Stimulated activated CD4-positive, alpha-beta T cell treated with anti-CD3 and anti-CD28 coated beads, Interleukin-15, amount 100 ng/mL, for 48 hours (primary cell): ENCODE measurements around the gene MFSD6L.

Experiments used
- DNase-seq, 2 donors: peaks; one replicate each; pipeline ENCODE4 v3.0.0-alpha.2; 2020; ENCODE audit warnings: low read depth in 2 of 2

MFSD6L gene

DNA sequence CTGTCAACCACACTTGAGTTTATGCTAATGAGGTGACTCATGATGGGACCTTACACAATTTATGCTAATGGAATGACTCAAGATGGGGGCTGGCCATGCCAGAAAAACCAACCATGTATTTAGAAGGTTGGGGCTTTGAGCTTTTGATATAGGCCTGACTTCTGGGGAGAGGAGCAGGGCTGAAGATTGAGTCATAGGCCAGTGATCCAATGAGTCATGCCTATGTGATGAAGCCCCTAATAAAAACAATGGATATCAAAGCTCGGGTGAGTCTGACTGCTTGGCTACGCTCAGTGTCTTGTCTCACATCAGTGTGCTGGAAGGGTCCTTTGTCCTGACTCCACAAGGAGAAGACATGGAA is 7.3 kb downstream of the MFSD6L start:
- DNase-seq: no peak

DNA sequence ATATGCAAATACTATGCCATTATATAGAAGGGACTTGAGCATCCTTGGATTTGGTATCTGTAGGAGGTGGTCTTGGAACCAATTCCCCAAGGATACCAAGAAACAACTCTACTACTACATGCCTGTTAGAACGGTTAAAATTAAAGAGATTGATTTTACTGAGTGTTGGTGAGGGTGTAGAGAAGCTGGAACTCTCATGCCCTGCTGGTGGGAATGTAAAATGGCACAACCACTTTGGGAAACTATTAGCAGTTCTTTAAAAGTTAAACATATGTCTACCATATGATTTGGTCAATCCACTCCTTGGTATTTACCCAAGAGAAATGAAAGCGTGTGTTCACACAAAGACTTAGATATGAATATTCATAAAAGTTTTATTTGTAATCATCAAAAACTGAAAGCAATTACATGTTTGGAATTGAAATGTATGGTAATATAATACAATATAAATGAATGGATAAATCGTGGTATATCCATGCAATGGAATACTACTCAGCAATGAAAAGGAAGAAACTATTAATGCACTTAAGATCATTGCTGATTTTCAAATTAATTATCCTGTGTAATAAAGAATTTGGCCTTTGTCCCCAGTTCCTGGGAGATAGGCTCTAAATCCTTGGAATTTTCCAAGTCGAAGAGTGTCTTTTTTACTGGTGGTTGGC is 7.8 kb downstream of the MFSD6L start:
- no peak for DNase-seq

DNA sequence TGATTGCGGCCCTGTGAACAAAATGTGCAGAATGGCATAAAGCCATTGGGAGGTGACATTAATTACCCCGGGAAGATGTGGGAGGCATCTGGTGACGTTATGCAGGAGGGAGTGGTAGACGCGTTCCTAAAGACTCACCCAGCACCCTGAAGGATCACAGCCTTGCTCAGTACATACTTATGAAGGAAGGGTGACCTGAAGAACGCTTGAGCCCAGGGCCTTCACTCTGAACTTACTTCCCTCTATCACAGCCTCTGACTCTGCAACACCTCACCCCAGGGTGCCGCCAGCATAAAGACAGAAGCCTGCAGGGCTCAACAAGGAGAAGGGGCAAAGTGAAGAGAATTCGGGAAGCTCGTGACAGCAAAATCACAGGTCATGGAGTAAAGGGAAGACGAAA is 9.4 kb downstream of the MFSD6L start:
- no peak for DNase-seq

DNA sequence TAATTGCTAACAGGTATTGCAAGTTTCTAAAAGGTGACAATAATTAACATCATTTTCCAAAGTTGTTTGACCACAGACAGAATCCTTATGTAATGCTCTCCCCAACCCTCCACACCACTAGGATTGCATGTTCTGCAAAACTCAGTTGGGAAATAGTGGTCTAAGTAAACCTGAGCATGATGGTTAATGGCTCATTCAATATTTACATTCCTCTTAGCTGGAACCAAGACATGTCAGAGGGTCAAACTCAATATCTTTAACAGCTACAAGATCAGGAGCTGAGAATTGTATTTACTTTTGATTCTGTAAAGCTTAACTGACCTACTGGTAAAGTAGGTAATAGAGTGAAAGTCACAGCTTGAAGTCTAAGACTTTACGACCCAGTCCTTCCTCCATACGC is 10.2 kb downstream of the MFSD6L start:
- DNase-seq: no peak

DNA sequence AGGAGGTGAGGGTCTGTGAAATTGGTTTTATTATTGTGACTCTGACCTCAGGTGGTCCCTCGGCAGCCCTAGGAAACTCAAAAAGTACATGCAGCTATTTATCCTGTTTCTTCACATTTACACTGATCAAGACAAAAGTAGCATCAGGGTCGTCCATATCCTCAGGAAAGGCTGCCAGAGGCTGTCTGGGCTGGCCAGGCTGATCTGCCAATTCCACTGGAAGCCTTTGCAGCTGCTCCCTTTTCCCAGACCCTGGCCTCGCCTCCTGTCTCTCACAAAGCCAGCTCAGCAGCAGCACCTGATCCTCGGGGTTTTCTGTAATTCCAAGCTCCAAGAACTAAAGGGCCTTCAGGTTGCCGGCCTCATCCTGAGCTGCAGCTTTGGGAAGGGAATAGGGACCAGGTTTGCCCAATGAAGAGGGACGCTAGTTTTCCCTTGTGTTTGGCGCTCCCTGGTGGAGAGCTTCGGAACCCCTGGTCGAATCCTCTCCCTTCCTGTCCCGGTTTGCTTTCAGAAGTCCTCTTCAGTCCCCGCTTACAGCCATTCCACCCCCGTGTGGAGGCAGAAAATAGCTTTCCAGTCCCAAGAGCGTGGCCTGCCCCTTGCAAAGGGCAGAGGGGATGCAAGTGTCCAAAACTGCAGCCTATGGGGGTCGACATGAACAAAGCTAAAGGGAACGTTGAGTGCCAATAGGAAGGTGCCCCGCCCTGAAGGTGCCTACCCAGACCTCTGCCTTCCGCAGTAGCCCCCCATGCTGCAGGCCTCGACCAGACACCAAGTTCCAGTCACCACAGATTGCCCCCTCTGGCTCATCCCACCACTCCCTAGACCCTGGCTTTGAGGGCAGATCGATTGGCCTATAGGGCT is 13.4 kb downstream of the MFSD6L start:
- DNase-seq: peak; percentile 10 to 52

DNA sequence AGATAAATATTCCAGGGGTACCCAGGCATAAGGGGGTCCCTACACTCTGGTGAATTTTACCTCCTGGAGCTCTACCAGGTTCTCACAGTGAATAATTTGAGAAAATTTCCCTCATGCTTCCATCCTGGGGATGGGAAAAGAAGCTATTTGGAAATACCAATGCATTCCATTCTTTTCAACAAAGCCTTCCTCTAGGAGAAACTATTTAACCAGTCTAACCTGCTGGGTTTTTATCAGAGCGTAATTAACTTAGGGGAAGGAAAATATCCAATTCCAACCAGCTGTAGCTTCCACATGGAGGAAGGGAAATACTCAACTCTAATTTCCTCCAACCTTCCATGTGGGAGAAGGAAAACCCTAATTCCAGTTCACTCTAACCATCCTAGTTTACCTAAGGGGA is 17.0 kb downstream of the MFSD6L start:
- no peak for DNase-seq

DNA sequence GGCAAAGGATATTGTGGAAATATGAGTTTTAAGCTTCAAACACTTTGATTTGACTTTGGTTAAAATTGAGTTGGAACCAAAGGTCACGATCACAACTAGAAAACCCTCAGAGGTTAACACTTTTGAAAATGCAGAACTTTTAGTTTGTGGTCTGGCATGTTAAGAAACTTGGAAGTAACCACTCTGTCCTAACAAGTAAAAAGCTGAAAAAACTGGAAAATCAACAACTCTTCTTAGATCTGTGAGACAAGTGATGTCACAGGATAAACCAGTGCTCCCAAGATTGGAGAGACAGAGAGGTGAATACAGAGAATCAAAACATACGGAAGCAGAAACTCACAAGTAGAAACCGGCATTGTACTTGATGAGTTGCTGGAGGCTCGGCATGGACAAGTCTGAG is 17.4 kb downstream of the MFSD6L start:
- DNase-seq: no peak

DNA sequence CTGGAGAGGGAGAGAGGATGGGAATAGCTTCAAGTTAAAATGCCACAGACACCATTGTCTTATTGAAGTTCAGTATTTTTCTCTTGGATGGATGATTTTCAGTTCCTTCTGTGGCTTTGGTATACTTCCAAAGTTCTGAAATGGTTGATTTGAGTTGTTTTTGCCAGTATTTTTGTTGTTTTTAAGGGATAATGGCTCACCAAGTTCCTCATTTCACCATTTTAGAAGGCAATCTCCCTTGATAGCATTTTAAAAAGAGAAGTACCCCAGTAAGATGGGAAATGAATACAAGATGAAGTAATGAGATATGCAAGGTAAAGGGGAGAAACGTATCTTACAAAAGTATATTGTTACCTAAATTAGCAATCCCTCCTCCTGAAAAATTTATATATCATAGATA is 22.3 kb downstream of the MFSD6L start:
- no peak for DNase-seq

DNA sequence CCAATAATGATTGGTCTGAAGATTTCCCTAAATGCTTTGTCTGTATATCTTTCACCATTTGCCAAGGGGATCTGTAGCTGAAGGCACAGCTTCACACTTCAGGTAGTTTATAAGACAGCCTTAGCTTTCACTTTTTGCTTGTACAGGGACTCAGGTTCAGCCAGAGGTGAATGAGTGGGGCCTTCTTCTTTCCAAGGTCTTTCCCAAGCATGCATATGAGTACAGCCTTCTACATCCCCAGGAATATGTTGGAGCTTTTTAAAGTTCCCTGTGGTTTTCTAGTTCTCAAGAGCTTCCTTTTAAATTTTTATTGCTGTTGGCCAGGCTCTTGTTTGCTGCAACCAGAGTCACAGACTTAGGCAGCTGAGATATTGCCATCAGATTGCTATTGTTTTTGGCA is 22.9 kb downstream of the MFSD6L start:
- DNase-seq: no peak

DNA sequence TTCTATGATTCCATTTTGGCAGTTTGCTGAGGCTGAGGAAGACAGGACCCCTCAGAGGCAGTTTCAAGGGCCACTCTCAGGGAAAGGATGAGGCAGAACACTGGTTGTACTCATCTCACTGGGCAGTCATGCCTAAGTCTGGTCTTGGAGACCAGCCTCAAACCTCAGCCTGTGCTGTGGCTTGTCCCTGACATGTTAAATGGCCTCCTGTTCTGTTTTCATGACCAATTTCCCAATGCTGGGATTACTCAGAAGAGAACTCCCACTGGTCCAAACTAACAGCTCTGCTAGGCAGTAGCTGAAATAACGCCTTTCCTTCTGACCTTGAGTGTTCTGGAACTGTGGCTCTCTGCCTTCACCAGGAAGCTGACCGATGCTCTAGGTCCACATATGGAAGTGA is 32.4 kb downstream of the MFSD6L start:
- DNase-seq: no peak

DNA sequence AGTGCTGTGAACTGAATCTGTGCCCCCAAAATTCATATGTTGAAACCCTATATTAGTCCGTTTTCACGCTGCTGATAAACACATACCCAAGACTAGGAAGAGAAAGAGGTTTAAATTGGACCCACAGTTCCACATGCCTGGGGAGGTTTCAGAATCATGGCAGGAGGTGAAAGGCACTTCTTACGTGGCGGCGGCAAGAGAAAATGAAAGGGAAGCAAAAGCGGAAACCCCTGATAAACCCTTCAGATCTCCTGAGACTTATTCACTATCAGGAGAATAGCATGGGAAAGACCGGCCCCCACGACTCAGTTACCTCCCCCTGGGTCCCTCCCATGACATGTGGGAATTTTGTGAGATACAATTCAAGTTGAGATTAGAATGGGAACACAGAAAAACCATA is 37.2 kb downstream of the MFSD6L start:
- no peak for DNase-seq

DNA sequence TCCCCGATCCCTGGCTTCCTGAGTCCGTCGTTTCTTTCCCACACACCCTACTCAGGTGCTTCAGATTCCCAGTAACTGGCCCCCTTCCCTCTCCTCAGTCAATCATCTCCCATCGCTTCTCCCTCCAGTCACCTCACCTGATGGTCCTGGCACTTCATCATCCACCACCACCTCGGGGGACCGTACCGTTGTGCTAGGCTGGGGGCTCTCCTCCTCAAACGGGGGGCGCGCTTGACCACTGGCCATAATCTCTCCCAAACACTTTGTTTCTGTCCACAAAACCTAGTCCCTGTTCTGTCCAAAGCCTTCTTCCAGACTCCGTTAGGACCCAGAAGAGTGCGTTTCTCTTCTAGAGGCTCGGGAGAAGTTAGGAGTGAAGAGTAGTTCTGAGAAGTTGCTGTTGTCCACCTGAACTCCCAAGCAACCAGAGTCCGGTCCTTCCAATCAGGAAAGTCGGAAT is 41.0 kb downstream of the MFSD6L start, which contains the start of gene SPDYE4:
Gene SPDYE4 (minus strand): TSS at position 410 of the 460 bp plus-strand sequence. CDS start 164 bp downstream, at position 246.
- DNase-seq: no peak

DNA sequence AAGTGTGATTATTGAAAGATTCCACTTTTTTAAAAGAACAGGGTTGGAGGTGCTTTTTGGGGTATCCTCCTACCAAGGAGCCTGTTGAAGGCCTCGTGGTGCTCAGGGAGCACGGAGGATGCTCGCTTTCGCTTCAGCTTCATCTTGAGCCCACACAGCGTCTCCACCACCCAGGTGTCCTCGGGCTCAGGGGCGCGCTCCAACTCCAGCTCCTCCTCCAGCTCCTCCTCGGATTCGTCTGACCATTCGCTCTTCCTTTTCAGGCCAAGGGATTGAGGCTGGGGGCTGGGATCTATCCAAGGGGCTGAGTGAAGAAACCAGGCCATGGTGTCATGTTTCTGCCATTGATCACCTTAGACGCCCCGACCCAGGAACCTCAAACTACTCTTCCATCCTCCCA is 42.0 kb downstream of the MFSD6L start:
- no peak for DNase-seq

DNA sequence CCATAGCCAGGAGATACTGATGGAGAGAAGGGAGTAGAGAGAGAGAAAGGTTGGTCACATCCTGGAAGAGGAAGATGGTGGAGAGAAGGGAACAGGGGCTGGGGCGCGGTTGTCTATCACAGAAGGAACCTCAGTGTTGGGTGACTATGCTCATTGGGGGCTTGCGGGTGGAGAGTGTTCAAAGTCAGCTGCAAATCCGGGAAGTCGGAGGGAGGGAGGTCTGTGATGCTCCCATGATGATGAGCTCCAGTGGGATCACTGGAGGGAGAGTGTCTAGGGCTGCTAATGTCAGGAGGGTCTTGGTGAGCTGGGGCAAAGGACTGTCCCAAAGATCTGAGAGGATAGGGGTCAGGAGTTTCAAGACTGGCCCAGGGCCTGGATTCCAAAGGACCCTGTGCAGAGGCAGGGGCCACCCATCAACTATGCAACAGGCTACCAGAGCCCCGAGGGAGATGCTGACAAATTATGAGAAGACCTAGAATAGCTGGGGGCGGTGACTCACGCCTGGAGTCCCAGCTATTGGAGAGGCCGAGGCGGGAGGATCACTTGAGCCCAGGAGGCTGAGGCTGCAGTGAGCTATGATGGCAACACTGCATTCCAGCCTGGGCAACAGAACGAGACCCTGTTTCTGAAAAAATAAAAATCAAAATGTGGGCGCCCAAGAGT is 43.4 kb downstream of the MFSD6L start:
- DNase-seq: no peak

DNA sequence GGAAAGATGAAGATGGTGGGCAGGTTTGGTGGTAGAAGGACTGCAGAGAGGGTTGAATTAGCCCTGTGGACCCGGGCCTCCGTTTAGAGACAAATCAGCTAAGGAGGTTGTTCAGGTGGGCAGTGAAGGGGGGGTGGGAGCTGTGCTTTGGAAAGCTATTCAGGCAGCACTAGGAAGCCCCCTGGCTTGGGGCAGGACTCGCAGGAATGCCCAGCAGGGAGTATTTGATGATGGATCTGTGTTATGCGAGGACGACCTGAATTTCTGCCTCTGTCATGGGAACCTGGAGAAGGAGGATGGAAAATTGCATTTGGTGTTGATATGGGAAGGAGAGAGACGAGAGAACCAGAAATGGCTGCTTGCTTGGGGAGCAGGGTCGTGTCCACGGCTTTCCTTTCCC is 44.3 kb downstream of the MFSD6L start:
- DNase-seq: no peak

DNA sequence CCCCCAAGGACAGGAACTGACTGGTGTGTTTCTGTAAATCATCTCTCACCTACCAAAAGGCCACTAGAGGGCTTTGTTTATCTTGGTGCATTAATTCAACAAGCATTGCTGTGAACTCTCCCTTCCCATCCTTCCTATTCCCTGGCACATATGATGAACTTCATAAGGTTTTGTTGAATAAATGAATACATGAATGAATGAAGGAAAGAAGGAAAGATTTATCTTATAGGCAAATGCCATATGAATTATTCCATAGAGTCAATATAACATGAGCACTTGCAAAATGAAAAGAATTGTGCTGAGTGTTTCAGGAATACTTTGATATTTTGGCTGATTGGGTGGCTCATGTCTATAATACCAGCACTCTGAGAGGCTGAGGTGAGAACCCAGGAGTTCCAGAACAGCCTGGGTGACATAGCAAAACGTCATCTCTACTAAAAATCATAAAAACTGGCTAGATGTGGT is 45.2 kb downstream of the MFSD6L start:
- no peak for DNase-seq

DNA sequence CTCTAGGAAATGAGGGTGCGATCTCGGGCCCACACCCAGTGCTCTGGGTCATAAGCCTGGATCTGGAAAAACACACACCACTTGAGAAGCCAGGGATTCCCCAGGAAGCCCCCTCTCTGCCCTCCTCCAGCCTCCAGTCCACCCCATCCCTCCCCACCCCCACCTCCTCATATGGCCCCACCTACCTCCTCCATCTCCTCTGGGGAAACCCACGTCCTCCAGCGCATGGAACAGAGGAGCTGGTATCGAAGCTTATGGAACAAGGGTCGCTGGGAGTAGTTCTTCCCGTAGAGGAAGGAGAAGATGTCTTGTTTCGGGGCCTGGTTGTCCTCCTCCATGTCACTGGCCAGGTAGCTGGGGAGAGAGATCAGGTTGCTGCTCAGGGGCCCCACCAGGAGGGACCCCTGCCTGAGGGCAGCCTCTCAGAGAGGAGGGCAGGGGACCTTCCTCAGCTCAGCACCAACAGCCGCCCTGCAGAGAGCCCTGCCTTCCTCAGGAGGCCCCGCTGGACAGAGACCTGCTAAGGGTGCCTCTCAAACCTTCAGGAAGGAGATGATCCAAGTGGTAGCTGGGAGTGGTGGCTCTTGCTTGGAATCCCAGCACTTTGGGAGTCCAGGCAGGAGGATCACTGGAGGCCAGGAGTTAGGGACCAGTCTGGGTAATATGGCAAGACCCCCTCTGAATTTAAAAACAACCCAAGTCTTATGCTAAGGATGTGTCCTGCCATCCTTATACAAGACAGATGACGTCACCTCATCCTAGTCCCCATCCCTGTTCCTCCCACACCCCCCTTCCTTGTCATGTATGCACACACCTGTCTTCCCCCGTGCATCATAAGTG is 45.8 kb downstream of the MFSD6L start:
- DNase-seq: no peak

DNA sequence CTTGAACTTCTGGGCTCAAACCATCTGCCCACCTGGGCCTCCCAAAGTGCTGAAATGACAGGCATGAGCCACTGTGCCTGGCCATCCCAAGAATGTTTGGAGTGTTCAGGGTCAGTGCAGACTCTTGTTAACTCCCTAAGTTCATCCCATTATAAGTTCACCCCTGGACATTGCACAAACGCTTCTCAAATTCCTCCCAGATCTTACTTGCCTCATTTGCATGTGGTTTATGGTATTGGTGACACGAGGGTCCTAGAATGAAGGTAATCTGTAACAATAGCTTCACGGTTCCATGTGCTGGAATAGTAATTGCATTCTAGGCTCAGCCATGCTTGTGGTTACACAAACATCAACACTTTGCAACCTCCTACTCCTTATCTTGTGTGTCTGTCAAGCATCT is 49.5 kb downstream of the MFSD6L start:
- no peak for DNase-seq

DNA sequence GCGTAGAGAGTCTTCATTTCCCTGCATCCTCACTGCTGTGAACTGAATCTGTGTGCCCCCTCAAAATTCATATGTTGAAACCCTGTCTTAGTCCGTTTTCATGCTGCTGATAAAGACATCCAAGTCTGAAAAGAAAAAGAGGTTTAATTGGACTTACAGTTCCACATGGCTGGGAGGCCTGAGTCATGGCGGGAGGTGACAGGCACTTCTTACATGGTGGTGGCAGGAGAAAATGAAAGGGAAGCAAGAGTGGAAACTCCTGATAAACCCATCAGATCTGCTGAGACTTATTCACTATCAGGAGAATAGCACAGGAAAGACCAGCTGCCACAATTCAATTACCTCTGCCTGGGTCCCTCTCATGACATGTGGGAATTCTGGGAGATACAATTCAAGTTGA is 51.4 kb downstream of the MFSD6L start:
- DNase-seq: no peak
